22Rv1 (cell line): ENCODE results near the gene ABCD1.

Experiments
- ZFX ChIP-seq: fragments of 450-650 bp; IDR thresholded peaks from 2 replicates; pipeline ENCODE4 v1.6.1; 2017; ENCODE audit warnings: antibody characterized with exemption, borderline replicate concordance
- TF ChIP-seq, protein P1 (sequence below): fragments of 450-650 bp; IDR thresholded peaks from 2 replicates; pipeline ENCODE4 v1.5.1; 2017; ENCODE audit warnings: mild to moderate bottlenecking

DNA sequence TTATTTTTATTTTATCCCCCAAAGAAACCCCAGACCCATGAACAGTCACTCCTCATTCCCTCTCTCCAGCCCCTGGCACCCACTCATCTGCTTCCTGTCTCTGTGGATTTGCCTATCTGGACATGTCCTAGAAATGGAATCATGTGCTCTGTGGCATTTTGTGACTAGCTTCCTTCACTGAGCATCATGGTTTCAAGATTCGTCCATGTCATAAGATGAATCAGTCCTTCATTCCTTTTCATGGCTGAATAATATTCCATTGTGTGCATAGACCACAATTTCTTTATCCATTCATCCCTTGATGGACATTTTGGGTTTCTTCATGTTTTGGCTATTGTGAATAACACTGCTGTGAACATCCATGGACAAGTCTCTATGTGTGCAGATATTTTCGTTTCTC is 10.2 kb downstream of the ABCD1 start:
- TF ChIP-seq, protein P1, sequence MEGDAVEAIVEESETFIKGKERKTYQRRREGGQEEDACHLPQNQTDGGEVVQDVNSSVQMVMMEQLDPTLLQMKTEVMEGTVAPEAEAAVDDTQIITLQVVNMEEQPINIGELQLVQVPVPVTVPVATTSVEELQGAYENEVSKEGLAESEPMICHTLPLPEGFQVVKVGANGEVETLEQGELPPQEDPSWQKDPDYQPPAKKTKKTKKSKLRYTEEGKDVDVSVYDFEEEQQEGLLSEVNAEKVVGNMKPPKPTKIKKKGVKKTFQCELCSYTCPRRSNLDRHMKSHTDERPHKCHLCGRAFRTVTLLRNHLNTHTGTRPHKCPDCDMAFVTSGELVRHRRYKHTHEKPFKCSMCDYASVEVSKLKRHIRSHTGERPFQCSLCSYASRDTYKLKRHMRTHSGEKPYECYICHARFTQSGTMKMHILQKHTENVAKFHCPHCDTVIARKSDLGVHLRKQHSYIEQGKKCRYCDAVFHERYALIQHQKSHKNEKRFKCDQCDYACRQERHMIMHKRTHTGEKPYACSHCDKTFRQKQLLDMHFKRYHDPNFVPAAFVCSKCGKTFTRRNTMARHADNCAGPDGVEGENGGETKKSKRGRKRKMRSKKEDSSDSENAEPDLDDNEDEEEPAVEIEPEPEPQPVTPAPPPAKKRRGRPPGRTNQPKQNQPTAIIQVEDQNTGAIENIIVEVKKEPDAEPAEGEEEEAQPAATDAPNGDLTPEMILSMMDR, result no peak
- no peak for TF ChIP-seq ZFX
